Body of pancreas (tissue), 4 donors: ENCODE results near the gene DOP1B. TPM values are rescaled to one million over a fixed set of nuclear protein-coding genes. Genes with fewer than 3 reads are reported as not detected.
A peak's percentile ranks its signal among the peaks of the same experiment; 100 is the strongest.

Source experiments
- ATAC-seq: fragments of 150-250 bp; one replicate; pipeline ENCODE4 v1.9.1; 2016
- DNase-seq, 4 donors: peaks; one replicate each; pipeline ENCODE4 v3.0.0-alpha.2; 2019
- H3K27ac ChIP-seq, 4 donors: fragments of 200-600 bp; sonication (generic); 1 replicate in 3 of 4; 2 replicates in 1 of 4; pipeline versions ENCODE4 v1.5.1 to v1.6.1; 2016 to 2019; ENCODE audit warnings: mild to moderate bottlenecking in 1 of 4, mixed read lengths in 1 of 4, moderate library complexity in 1 of 4
- H3K27me3 ChIP-seq, 2 donors: fragments of 200-600 bp; sonication (generic); one replicate each; pipeline ENCODE4 v1.6.0; 2016; ENCODE audit warnings: mild to moderate bottlenecking in 1 of 2
- H3K36me3 ChIP-seq, 2 donors: fragments of 200-600 bp; sonication (generic); replicated peaks in 1 of 2; 2 replicates each; pipeline ENCODE4 v1.5.1; 2016; ENCODE audit warnings: low read depth in 2 of 2; ENCODE audit not compliant: insufficient read depth in 1 of 2
- H3K4me1 ChIP-seq: fragments of 200-600 bp; sonication (generic); one replicate; pipeline ENCODE4 v1.6.0; 2016
- H3K4me3 ChIP-seq, 2 donors: fragments of 200-600 bp; sonication (generic); 1 replicate in 1 of 2; 2 replicates in 1 of 2; pipeline ENCODE4 v1.5.1; 2016 to 2019
- H3K9me3 ChIP-seq, 3 donors: fragments of 200-600 bp; sonication (generic); 1 replicate in 2 of 3; 2 replicates in 1 of 3; pipeline ENCODE4 v1.5.1; 2016
- CTCF ChIP-seq, 7 experiments: fragments of 450-650 bp in 4 of 7; fragments of 200-600 bp in 3 of 7; sonication (generic) in 3 of 7; IDR thresholded peaks; one replicate each; pipeline ENCODE4 v1.5.1; 2016 to 2019; ENCODE audit warnings: antibody characterized with exemption in 7 of 7
- POLR2A ChIP-seq, 3 donors: fragments of 450-650 bp; IDR thresholded peaks; one replicate each; pipeline ENCODE4 v1.6.1; 2016; ENCODE audit warnings: antibody characterized with exemption in 3 of 3, mild to moderate bottlenecking in 2 of 3
- WGBS, 2 donors: methylation state at CpG; one replicate each; pipeline ENCODE4 v1.1.5; 2017; 5-methylcytosine and 5-hydroxymethylcytosine counted together
- intact Hi-C: fragments of 100-400 bp; cut with DNase I; formaldehyde crosslinking; loops from one replicate; pipeline ENCODE4 v1.15.1; 2023
- total RNA-seq, 2 donors: library from RNA; depleted of rRNA; stranded (reverse); fragments of >200 nt; gene quantifications; one replicate each; pipeline ENCODE4 v1.1.0, GENCODE V29; 2016

DOP1B gene
- total RNA-seq, 2 donors from 2014 or later = 4.6 to 15.3 TPM

- no peak for TF ChIP-seq CTCF (IDR thresholded peaks at IDR 0.05)
- no peak for TF ChIP-seq POLR2A (IDR thresholded peaks at IDR 0.05)
- 68 to 73% methylated on average over 3 of the region's 3 CpGs for WGBS, 2 donors
- ATAC-seq (no peak), DNase-seq (no peak)
- Histone ChIP-seq H3K27me3 (no peaks in the 10 kb centered on the region), H3K9me3 (no peaks in the 10 kb centered on the region), H3K4me3 (no peak overlapping the region), H3K27ac (no peak overlapping the region), H3K36me3 (no peaks in the 10 kb centered on the region), H3K4me1 (peaks cover 10% of the 10 kb centered on the region)
- intact Hi-C loops = loop anchor here (5.0 kb wide), 1 partner anchor 62 kb away; no protein-coding TSS in a partner anchor
Measured at GRCh38 chr21:36145259-36145658, 11.4 kb upstream of the DOP1B start.

GRCh38 chr21:36147911-36148310, 8.7 kb upstream of the DOP1B start:
- Histone ChIP-seq H3K27me3 (no peaks in the 10 kb centered on the region), H3K9me3 (no peaks in the 10 kb centered on the region), H3K4me1 (no peaks in the 10 kb centered on the region), H3K4me3 (no peak overlapping the region), H3K36me3 (no peaks in the 10 kb centered on the region), H3K27ac (no peak overlapping the region)
- intact Hi-C loops = loop anchor here (5.0 kb wide), 1 partner anchor 59 kb away; no protein-coding TSS in a partner anchor
- no peak for ATAC-seq
- no peak for DNase-seq
- TF ChIP-seq POLR2A (IDR thresholded peaks at IDR 0.05) (no peak), CTCF (IDR thresholded peaks at IDR 0.05) (no peak)
- 88 to 93% methylated on average over 5 of the region's 5 CpGs for WGBS, 2 donors

GRCh38 chr21:36148886-36149285, 7.7 kb upstream of the DOP1B start:
- WGBS, 2 donors = 95 to 96% methylated on average over 3 of the region's 3 CpGs
- intact Hi-C loops = loop anchor here (5.0 kb wide), 1 partner anchor 58 kb away; no protein-coding TSS in a partner anchor
- DNase-seq = no peak

DNA sequence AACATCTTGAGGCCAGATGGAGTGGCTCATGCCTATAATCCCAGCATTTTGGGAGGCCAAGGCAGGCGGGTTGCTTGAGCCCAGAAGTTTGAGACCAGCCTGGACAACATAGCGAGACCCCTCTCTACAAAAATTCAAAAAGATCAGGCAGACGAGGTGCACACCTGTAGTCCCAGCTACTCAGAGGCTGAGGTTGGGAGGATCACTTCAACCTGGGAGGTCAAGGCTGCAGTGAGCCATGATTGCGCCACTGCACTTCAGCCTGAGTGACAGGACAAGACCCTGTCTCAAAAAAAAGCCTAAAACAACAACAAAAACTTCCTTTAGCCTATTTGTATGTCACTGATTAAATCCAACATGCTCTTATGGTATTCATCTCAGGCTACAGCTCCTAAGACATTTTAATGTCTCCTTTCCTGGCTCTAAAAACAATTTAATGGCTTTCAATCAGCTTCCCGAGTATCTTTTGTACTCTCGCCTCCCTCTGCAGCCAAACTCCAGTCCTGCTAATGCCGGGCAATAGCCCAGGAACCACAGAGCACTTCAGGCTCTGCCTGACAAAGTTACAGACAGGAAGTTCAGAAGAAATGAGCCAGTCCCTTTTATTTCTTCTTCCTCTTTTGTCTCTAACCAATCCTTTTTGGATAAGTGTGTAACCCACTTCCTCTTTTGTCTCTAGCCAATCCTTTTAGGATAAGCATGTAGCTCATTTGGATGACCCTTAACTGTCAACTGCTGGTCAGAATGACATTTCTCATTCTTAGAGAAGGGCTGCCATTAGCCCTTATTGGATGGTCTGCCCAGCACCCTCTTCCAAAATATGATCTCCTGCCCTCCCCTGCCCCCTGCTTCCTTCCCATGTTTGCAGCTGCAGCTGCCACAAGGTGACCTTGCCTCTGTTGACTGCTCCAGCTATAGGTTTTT, 6.6 kb upstream of the DOP1B start:
- DNase-seq (peak in 1 of 4 donors; percentile 57), ATAC-seq (no peak)
- intact Hi-C loops = loop anchor here (5.0 kb wide), 1 partner anchor 57 kb away; no protein-coding TSS in a partner anchor
- Histone ChIP-seq H3K36me3 (no peaks in the 10 kb centered on the region), H3K27ac (peak overlapping the region in 2 of 4 donors; percentile 45 to 52), H3K27me3 (no peaks in the 10 kb centered on the region), H3K9me3 (no peaks in the 10 kb centered on the region), H3K4me3 (no peak overlapping the region), H3K4me1 (peaks cover under 1% of the 10 kb centered on the region)
- TF ChIP-seq POLR2A (IDR thresholded peaks at IDR 0.05) = peak in 1 of 3 donors; percentile 55
- TF ChIP-seq CTCF (IDR thresholded peaks at IDR 0.05) = no peak
- 66 to 72% methylated on average over 6 to 7 of the region's 7 CpGs for WGBS, 2 donors

More at GRCh38 chr21:36148886-36149285, 7.7 kb upstream of the DOP1B start:
- no peaks in the 10 kb centered on the region for H3K4me1 ChIP-seq
- no peak for TF ChIP-seq CTCF (IDR thresholded peaks at IDR 0.05)
- no peak for TF ChIP-seq POLR2A (IDR thresholded peaks at IDR 0.05)
- ATAC-seq = no peak
- H3K4me3 ChIP-seq = no peak overlapping the region
- no peaks in the 10 kb centered on the region for H3K9me3 ChIP-seq
- H3K36me3 ChIP-seq = no peaks in the 10 kb centered on the region
- no peaks in the 10 kb centered on the region for H3K27me3 ChIP-seq
- no peak overlapping the region for H3K27ac ChIP-seq
